A673 (cell line): ENCODE results near the gene POLR1E. TPM values are rescaled to one million over a fixed set of nuclear protein-coding genes. Genes with fewer than 3 reads are reported as not detected.
A peak's percentile ranks its signal among the peaks of the same experiment; 100 is the strongest.

Experiments
- BruUV-seq: library from RNA; stranded (reverse); fragments of 400-500 nt; replicated peaks from 2 replicates; lab custom pipeline; 2021; lab: Mats Ljungman, UMichigan
- CTCF ChIA-PET: fragments of 300-600 bp; sonication (Branson Sonifier 250); formaldehyde crosslinking; loops from one replicate; lab custom pipeline; 2022; ENCODE audit warnings: antibody characterized with exemption; lab: Charles Lee
- POLR2A ChIA-PET: fragments of 300-600 bp; sonication (Branson Sonifier 250); formaldehyde crosslinking; loops from one replicate; lab custom pipeline; 2022; ENCODE audit warnings: antibody characterized with exemption; ENCODE audit not compliant: low non-redundant PET; lab: Charles Lee
- DNase-seq: peaks from one replicate; pipeline ENCODE4 v3.0.0-alpha.2; 2015; ENCODE audit warnings: low spot score
- H3K27ac ChIP-seq: fragments of 200-600 bp; sonication (generic); 2 replicates; pipeline ENCODE4 v1.5.1; 2016; ENCODE audit warnings: mixed run types, low read depth, mild to moderate bottlenecking, mixed read lengths, antibody characterized with exemption, low read length; ENCODE audit not compliant: poor library complexity, severe bottlenecking
- H3K27me3 ChIP-seq: fragments of 200-600 bp; sonication (generic); replicated peaks from 2 replicates; pipeline ENCODE4 v1.6.1; 2017; ENCODE audit warnings: mixed run types, low read depth, mild to moderate bottlenecking, mixed read lengths, antibody characterized with exemption, low read length; ENCODE audit not compliant: insufficient read depth, poor library complexity
- H3K36me3 ChIP-seq: fragments of 200-600 bp; sonication (generic); 2 replicates; pipeline ENCODE4 v1.6.1; 2016; ENCODE audit warnings: mixed run types, mild to moderate bottlenecking, mixed read lengths, antibody characterized with exemption, low read length; ENCODE audit not compliant: insufficient read depth, poor library complexity, severe bottlenecking
- H3K4me1 ChIP-seq: fragments of 200-600 bp; sonication (generic); 2 replicates; pipeline ENCODE4 v1.6.1; 2017; ENCODE audit warnings: mixed run types, mild to moderate bottlenecking, mixed read lengths, antibody characterized with exemption, low read length; ENCODE audit not compliant: insufficient read depth, poor library complexity, severe bottlenecking
- H3K4me3 ChIP-seq: fragments of 200-600 bp; sonication (generic); 2 replicates; pipeline ENCODE4 v1.5.1; 2016; ENCODE audit warnings: low read depth, mixed run types, mild to moderate bottlenecking, mixed read lengths, low read length; ENCODE audit not compliant: poor library complexity, severe bottlenecking
- H3K9me3 ChIP-seq: fragments of 200-600 bp; sonication (generic); 2 replicates; pipeline ENCODE4 v1.6.1; 2016; ENCODE audit warnings: mixed run types, low read depth, mild to moderate bottlenecking, mixed read lengths, antibody characterized with exemption, low read length; ENCODE audit not compliant: poor library complexity, severe bottlenecking
- CTCF ChIP-seq: fragments of 300-800, 200-600 bp; sonication (generic); conservative IDR thresholded peaks from 2 replicates; pipeline ENCODE4 v1.5.1; 2017; ENCODE audit warnings: low read depth, mild to moderate bottlenecking, antibody characterized with exemption, low read length, moderate library complexity, mixed read lengths
- EZH2 ChIP-seq: fragments of 200-600 bp; sonication (generic); IDR thresholded peaks from 2 replicates; pipeline ENCODE4 v1.6.1; 2017; ENCODE audit warnings: borderline replicate concordance, low read depth, mild to moderate bottlenecking, mixed read lengths, antibody characterized with exemption, low read length; ENCODE audit not compliant: poor library complexity, severe bottlenecking
- intact Hi-C: fragments of 100-400 bp; cut with micrococcal nuclease; formaldehyde crosslinking; loops from one replicate; pipeline ENCODE4 v1.10.0; 2022; ENCODE audit not compliant: unreplicated experiment
- total RNA-seq: library from RNA; stranded (reverse); gene quantifications from 2 replicates; pipeline ENCODE4 v1.2.3, GENCODE V29; 2021

POLR1E gene
- total RNA-seq, 1 experiment from 2014 or later: 68.8 TPM

- Histone ChIP-seq H3K9me3 (no peaks in the 10 kb centered on the region), H3K4me3 (no peak overlapping the region), H3K36me3 (no peaks in the 10 kb centered on the region), H3K27me3 (no peaks in the 10 kb centered on the region), H3K4me1 (peaks cover 31% of the 10 kb centered on the region), H3K27ac (peak overlapping the region; percentile 3)
- intact Hi-C loops: no loop called here
- POLR2A ChIA-PET: no interaction called here
- TF ChIP-seq CTCF (no peak), EZH2 (no peak)
- no TSS peak for BruUV-seq
- CTCF ChIA-PET: no interaction called here
- no peak for DNase-seq
These were observed 31.9 kb upstream of the POLR1E start for GRCh38 chr9:37453827-37454226.

- POLR2A ChIA-PET: no interaction called here
- CTCF ChIA-PET: no interaction called here
- TF ChIP-seq EZH2 (no peak), CTCF (no peak)
- Histone ChIP-seq H3K27me3 (no peaks in the 10 kb centered on the region), H3K36me3 (no peaks in the 10 kb centered on the region), H3K9me3 (no peaks in the 10 kb centered on the region), H3K4me1 (peaks cover 32% of the 10 kb centered on the region), H3K27ac (no peak overlapping the region), H3K4me3 (no peak overlapping the region)
- no TSS peak for BruUV-seq
- intact Hi-C loops: no loop called here
- DNase-seq: no peak
These were observed 31.5 kb upstream of the POLR1E start for GRCh38 chr9:37454238-37454637.

- DNase-seq: no peak
- TF ChIP-seq CTCF (no peak), EZH2 (no peak)
- ChIA-PET CTCF (no interaction called here), POLR2A (no interaction called here)
- Histone ChIP-seq H3K27me3 (no peaks in the 10 kb centered on the region), H3K4me1 (peaks cover 21% of the 10 kb centered on the region), H3K36me3 (no peaks in the 10 kb centered on the region), H3K27ac (peak overlapping the region; percentile 8), H3K9me3 (no peaks in the 10 kb centered on the region), H3K4me3 (no peak overlapping the region)
- intact Hi-C loops: no loop called here
- no TSS peak for BruUV-seq
These were observed 29.7 kb upstream of the POLR1E start for GRCh38 chr9:37455884-37456647.
